Measurements from ENCODE around the gene SEPTIN7. TPM values are rescaled to one million over a fixed set of nuclear protein-coding genes. Genes with fewer than 3 reads are reported as not detected.

SEPTIN7 gene
- polyA plus RNA-seq, 1 donor (not counting 4 experiments of a cell fraction or from before 2014, with no cell fraction given) = 284 TPM

DNA sequence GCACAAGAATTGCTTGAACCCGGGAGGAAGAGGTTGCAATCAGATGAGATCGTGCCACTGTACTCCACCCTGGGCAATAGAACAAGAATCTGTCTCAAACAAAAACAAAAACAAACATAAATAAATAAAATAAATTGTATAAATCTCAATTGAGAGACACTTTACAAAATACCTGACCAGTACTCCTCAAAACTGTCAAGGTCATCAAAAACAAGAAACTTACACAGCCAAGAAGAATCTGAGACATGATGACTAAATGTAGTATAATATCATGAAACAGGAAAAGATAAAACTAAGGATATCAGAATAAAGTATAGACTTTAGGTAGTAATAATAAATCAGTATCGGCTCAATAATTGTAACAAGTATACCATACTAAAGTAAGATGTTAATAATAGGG lies 26.9 kb upstream of the SEPTIN7 start:
- Histone ChIP-seq H3K9ac (ENCODE audit: control insufficient read depth, extremely low read depth, insufficient read depth, low read length) (no peak overlapping the region), H3K4me3 (ENCODE audit: control insufficient read depth in 2 of 3, extremely low read depth in 1 of 3, insufficient read depth in 2 of 3, low read depth in 1 of 3, low read length in 3 of 3) (no peak overlapping the region), H3K27me3 (ENCODE audit: control insufficient read depth, extremely low read depth, insufficient read depth, low read length) (no peaks in the 10 kb centered on the region), H3K36me3 (ENCODE audit: control insufficient read depth in 2 of 2, extremely low read depth in 1 of 2, insufficient read depth in 2 of 2, low read length in 2 of 2) (no peaks in the 10 kb centered on the region), H3K9me1 (ENCODE audit: control insufficient read depth, extremely low read depth, insufficient read depth, low read length) (no peaks in the 10 kb centered on the region), H3K9me3 (ENCODE audit: control insufficient read depth, low read depth, low read length) (no peaks in the 10 kb centered on the region), H2AFZ (ENCODE audit: control insufficient read depth, low read length) (no peak overlapping the region), H3K27ac (ENCODE audit: control insufficient read depth, insufficient read depth, low read length) (no peak overlapping the region), H4K20me1 (ENCODE audit: control insufficient read depth, extremely low read depth, insufficient read depth, low read length) (no peaks in the 10 kb centered on the region), H3K4me1 (ENCODE audit: control insufficient read depth, extremely low read depth, insufficient read depth, low read length) (no peaks in the 10 kb centered on the region), H3K79me2 (ENCODE audit: control insufficient read depth, insufficient read depth, low read length) (no peaks in the 10 kb centered on the region), H3K4me2 (ENCODE audit: control insufficient read depth, extremely low read depth, insufficient read depth, low read depth, low read length) (no peak overlapping the region)
- dilution Hi-C loops (cut with MboI; ENCODE audit: extremely low pct_ligation_motif_present, low sequenced_read_pairs) = no loop called here
- TF ChIP-seq, protein P1, sequence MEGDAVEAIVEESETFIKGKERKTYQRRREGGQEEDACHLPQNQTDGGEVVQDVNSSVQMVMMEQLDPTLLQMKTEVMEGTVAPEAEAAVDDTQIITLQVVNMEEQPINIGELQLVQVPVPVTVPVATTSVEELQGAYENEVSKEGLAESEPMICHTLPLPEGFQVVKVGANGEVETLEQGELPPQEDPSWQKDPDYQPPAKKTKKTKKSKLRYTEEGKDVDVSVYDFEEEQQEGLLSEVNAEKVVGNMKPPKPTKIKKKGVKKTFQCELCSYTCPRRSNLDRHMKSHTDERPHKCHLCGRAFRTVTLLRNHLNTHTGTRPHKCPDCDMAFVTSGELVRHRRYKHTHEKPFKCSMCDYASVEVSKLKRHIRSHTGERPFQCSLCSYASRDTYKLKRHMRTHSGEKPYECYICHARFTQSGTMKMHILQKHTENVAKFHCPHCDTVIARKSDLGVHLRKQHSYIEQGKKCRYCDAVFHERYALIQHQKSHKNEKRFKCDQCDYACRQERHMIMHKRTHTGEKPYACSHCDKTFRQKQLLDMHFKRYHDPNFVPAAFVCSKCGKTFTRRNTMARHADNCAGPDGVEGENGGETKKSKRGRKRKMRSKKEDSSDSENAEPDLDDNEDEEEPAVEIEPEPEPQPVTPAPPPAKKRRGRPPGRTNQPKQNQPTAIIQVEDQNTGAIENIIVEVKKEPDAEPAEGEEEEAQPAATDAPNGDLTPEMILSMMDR (optimal IDR thresholded peaks at IDR 0.05 in 1 of 3, IDR thresholded peaks at IDR 0.05 in 1 of 3, conservative IDR thresholded peaks at IDR 0.05 in 1 of 3; ENCODE audit: extremely low read depth in 1 of 3, insufficient read depth in 2 of 3, low read length in 3 of 3) = no peak
- TF ChIP-seq EZH2 (IDR thresholded peaks at IDR 0.05; ENCODE audit: low read length) = no peak
- FAIRE-seq (no peak), DNase-seq (ENCODE audit: low read depth, low spot score) (no peak)

DNA sequence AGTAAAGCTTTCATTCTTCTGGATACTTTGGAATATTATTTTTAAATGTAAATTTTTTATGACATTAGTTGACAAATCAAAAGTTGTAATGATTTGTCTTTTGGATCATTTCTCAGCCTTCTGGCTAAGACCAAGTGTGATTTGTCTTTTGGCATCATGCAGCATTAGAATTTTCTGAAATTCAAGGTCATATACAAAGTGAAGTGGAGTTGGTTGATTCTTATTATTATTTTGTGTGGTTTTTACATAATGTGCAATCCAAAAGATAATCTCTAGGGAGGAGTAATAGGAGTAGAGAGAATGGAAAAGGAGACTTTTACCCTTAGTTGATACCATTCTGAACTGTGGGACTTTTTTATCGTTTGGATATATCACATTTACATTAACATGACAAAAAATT lies 24.2 kb upstream of the SEPTIN7 start:
- H3K9me3 ChIP-seq (ENCODE audit: control insufficient read depth, low read depth, low read length) = no peaks in the 10 kb centered on the region
- H3K27ac ChIP-seq (ENCODE audit: control insufficient read depth, insufficient read depth, low read length) = no peak overlapping the region
- no peaks in the 10 kb centered on the region for H3K9me1 ChIP-seq (ENCODE audit: control insufficient read depth, extremely low read depth, insufficient read depth, low read length)
- dilution Hi-C loops (cut with MboI; ENCODE audit: extremely low pct_ligation_motif_present, low sequenced_read_pairs) = no loop called here
- no peak overlapping the region for H2AFZ ChIP-seq (ENCODE audit: control insufficient read depth, low read length)
- no peak for DNase-seq (ENCODE audit: low read depth, low spot score)
- H3K9ac ChIP-seq (ENCODE audit: control insufficient read depth, extremely low read depth, insufficient read depth, low read length) = no peak overlapping the region
- FAIRE-seq = no peak
- H3K4me1 ChIP-seq (ENCODE audit: control insufficient read depth, extremely low read depth, insufficient read depth, low read length) = no peaks in the 10 kb centered on the region
- H3K79me2 ChIP-seq (ENCODE audit: control insufficient read depth, insufficient read depth, low read length) = no peaks in the 10 kb centered on the region
- no peaks in the 10 kb centered on the region for H4K20me1 ChIP-seq (ENCODE audit: control insufficient read depth, extremely low read depth, insufficient read depth, low read length)
- no peak overlapping the region for H3K4me2 ChIP-seq (ENCODE audit: control insufficient read depth, extremely low read depth, insufficient read depth, low read depth, low read length)
- TF ChIP-seq, protein P1 (optimal IDR thresholded peaks at IDR 0.05 in 1 of 3, IDR thresholded peaks at IDR 0.05 in 1 of 3, conservative IDR thresholded peaks at IDR 0.05 in 1 of 3; ENCODE audit: extremely low read depth in 1 of 3, insufficient read depth in 2 of 3, low read length in 3 of 3) = no peak
- TF ChIP-seq EZH2 (IDR thresholded peaks at IDR 0.05; ENCODE audit: low read length) = no peak
- H3K36me3 ChIP-seq (ENCODE audit: control insufficient read depth in 2 of 2, extremely low read depth in 1 of 2, insufficient read depth in 2 of 2, low read length in 2 of 2) = no peaks in the 10 kb centered on the region
- H3K27me3 ChIP-seq (ENCODE audit: control insufficient read depth, extremely low read depth, insufficient read depth, low read length) = no peaks in the 10 kb centered on the region
- H3K4me3 ChIP-seq (ENCODE audit: control insufficient read depth in 2 of 3, extremely low read depth in 1 of 3, insufficient read depth in 2 of 3, low read depth in 1 of 3, low read length in 3 of 3) = no peak overlapping the region

Measured in keratinocyte (primary cell).